Ishikawa (cell line): ENCODE data around the gene CLN6.

ENCODE experiments used
- CREB1 ChIP-seq: IDR thresholded peaks from 2 replicates; pipeline ENCODE4 v1.6.1; 2012; ENCODE audit warnings: low read depth
- EGR1 ChIP-seq: IDR thresholded peaks from 2 replicates; pipeline ENCODE4 v1.6.1; 2012
- EP300 ChIP-seq: IDR thresholded peaks from 2 replicates; pipeline ENCODE4 v1.6.1; 2012; ENCODE audit warnings: borderline replicate concordance
- RAD21 ChIP-seq: IDR thresholded peaks from 2 replicates; pipeline ENCODE4 v1.6.1; 2012; ENCODE audit warnings: low read depth
- REST ChIP-seq: IDR thresholded peaks from 2 replicates; pipeline ENCODE4 v1.6.1; 2012; ENCODE audit warnings: low read depth, mild to moderate bottlenecking
- TAF1 ChIP-seq: IDR thresholded peaks from 2 replicates; pipeline ENCODE4 v1.6.1; 2012; ENCODE audit warnings: low read depth, mild to moderate bottlenecking
- TCF12 ChIP-seq: IDR thresholded peaks from 2 replicates; pipeline ENCODE4 v1.6.1; 2012; ENCODE audit warnings: low read depth
- USF1 ChIP-seq: IDR thresholded peaks from 2 replicates; pipeline ENCODE4 v1.6.1; 2012
- YY1 ChIP-seq: IDR thresholded peaks from 2 replicates; pipeline ENCODE4 v1.6.1; 2012; ENCODE audit warnings: low read depth
- TF ChIP-seq, protein P1 (sequence below): IDR thresholded peaks from 2 replicates; pipeline ENCODE4 v1.6.1; 2012

- TF ChIP-seq EP300, result no peak
- TF ChIP-seq REST, result no peak
- TF ChIP-seq YY1, result no peak
- TF ChIP-seq USF1, result no peak
- no peak for TF ChIP-seq EGR1
- no peak for TF ChIP-seq TAF1
- no peak for TF ChIP-seq RAD21
- no peak for TF ChIP-seq TCF12
- TF ChIP-seq CREB1, result no peak
- TF ChIP-seq, protein P1, sequence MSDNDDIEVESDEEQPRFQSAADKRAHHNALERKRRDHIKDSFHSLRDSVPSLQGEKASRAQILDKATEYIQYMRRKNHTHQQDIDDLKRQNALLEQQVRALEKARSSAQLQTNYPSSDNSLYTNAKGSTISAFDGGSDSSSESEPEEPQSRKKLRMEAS, result no peak
These were observed 25.2 kb downstream of the CLN6 start for GRCh38 chr15:68204361-68204760.
